HEK293 (cell line): ENCODE results near the gene MEIG1.

Source experiments
- FEZF1 ChIP-seq: fragments of 450-650 bp; formaldehyde crosslinking; IDR thresholded peaks from 2 replicates; pipeline ENCODE4 v1.5.1; 2016; ENCODE audit warnings: missing biosample characterization, missing genetic modification characterization
- MYNN ChIP-seq: fragments of 450-650 bp; formaldehyde crosslinking; IDR thresholded peaks from 2 replicates; pipeline ENCODE4 v1.5.1; 2016; ENCODE audit warnings: missing biosample characterization, missing genetic modification characterization, borderline replicate concordance
- ZBTB17 ChIP-seq: fragments of 450-650 bp; formaldehyde crosslinking; IDR thresholded peaks from 2 replicates; pipeline ENCODE4 v1.5.1; 2016; ENCODE audit warnings: missing biosample characterization, missing genetic modification characterization
- ZBTB20 ChIP-seq: fragments of 450-650 bp; formaldehyde crosslinking; IDR thresholded peaks from 2 replicates; pipeline ENCODE4 v1.5.1; 2016; ENCODE audit warnings: missing biosample characterization, missing genetic modification characterization
- ZBTB48 ChIP-seq: fragments of 450-650 bp; formaldehyde crosslinking; IDR thresholded peaks from 2 replicates; pipeline ENCODE4 v1.5.1; 2016; ENCODE audit warnings: missing biosample characterization, missing genetic modification characterization
- ZFHX2 ChIP-seq: fragments of 450-650 bp; formaldehyde crosslinking; conservative IDR thresholded peaks from 2 replicates; pipeline ENCODE4 v1.5.1; 2016; ENCODE audit warnings: missing biosample characterization, missing genetic modification characterization
- ZNF10 ChIP-seq: fragments of 450-650 bp; formaldehyde crosslinking; IDR thresholded peaks from 2 replicates; pipeline ENCODE4 v1.5.1; 2017; ENCODE audit warnings: missing biosample characterization, missing genetic modification characterization
- ZNF292 ChIP-seq: fragments of 450-650 bp; formaldehyde crosslinking; IDR thresholded peaks from 2 replicates; pipeline ENCODE4 v1.5.1; 2016; ENCODE audit warnings: low read depth, missing biosample characterization, missing genetic modification characterization, borderline replicate concordance
- ZNF426 ChIP-seq: fragments of 450-650 bp; formaldehyde crosslinking; IDR thresholded peaks from 2 replicates; pipeline ENCODE4 v1.5.1; 2017; ENCODE audit warnings: missing biosample characterization, missing genetic modification characterization, mild to moderate bottlenecking, inconsistent platforms, moderate library complexity
- ZNF768 ChIP-seq: fragments of 450-650 bp; formaldehyde crosslinking; IDR thresholded peaks from 2 replicates; pipeline ENCODE4 v1.5.1; 2018; ENCODE audit warnings: missing biosample characterization, mild to moderate bottlenecking, missing genetic modification characterization
- TF ChIP-seq, protein P1 (sequence below): fragments of 450-650 bp; formaldehyde crosslinking; IDR thresholded peaks from 2 replicates; pipeline ENCODE4 v1.5.1; 2016; ENCODE audit warnings: missing biosample characterization, missing genetic modification characterization
- TF ChIP-seq, protein P2 (sequence below): fragments of 450-650 bp; formaldehyde crosslinking; IDR thresholded peaks from 2 replicates; pipeline ENCODE4 v1.5.1; 2016; ENCODE audit warnings: missing biosample characterization, missing genetic modification characterization, borderline replicate concordance
- TF ChIP-seq, protein P3 (sequence below): fragments of 450-650 bp; formaldehyde crosslinking; IDR thresholded peaks from 2 replicates; pipeline ENCODE4 v1.5.1; 2017; ENCODE audit warnings: missing biosample characterization, missing genetic modification characterization
- TF ChIP-seq, protein P4 (sequence below): fragments of 450-650 bp; formaldehyde crosslinking; IDR thresholded peaks from 2 replicates; pipeline ENCODE4 v1.5.0; 2017; ENCODE audit warnings: missing biosample characterization, missing genetic modification characterization, borderline replicate concordance
- TF ChIP-seq, protein P5 (sequence below): fragments of 450-650 bp; formaldehyde crosslinking; IDR thresholded peaks from 2 replicates; pipeline ENCODE4 v1.5.1; 2016; ENCODE audit warnings: missing biosample characterization, missing genetic modification characterization
- TF ChIP-seq, protein P6 (sequence below): fragments of 450-650 bp; formaldehyde crosslinking; IDR thresholded peaks from 2 replicates; pipeline ENCODE4 v1.5.1; 2016; ENCODE audit warnings: missing biosample characterization, missing genetic modification characterization, low read depth
- TF ChIP-seq, protein P7 (sequence below): fragments of 450-650 bp; formaldehyde crosslinking; conservative IDR thresholded peaks from 2 replicates; pipeline ENCODE4 v1.5.1; 2016; ENCODE audit warnings: low read depth, missing biosample characterization, missing genetic modification characterization

The MEIG1 gene

DNA sequence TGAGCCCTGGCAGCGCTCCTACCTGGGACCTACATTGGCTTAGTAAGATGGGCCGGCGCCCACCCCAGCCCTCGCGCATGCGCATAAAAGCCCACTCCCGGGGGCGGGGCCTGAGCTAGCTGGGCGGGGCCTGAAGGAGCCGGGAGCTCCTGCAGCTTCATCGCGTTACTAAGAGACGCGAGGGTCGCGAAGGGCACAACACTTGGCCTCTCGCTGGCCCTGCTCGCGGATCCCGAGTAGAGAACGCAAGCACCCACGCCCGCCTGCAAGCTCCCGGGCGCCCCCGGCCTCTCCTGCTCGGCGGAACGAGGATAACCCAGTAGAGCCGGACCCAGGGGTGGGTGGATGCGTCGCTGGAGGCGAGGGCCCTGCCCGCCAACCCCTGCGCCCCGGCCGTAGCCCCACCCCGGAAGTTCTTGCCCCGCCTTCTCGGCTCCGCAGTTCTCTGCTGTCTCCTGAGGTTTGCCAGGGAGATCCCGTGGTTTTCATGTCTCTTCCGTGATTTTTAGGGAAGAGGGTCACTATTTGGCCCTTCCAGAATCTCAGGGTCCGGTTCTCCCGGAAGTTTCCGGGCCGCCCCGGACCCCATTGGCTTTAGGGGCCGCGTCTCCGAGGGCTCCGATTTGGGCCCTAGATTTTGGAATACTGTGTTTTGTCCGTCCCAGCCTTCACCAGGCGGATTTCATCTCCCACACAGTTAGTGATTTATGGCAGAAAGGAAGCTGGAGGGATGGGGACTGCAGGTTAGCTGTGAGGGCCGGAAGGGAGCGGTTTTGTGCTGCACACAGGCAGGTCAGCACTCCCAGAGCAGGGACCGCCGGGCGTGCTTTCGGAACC, at the start of gene MEIG1 (continued):
- TF ChIP-seq, protein P1, sequence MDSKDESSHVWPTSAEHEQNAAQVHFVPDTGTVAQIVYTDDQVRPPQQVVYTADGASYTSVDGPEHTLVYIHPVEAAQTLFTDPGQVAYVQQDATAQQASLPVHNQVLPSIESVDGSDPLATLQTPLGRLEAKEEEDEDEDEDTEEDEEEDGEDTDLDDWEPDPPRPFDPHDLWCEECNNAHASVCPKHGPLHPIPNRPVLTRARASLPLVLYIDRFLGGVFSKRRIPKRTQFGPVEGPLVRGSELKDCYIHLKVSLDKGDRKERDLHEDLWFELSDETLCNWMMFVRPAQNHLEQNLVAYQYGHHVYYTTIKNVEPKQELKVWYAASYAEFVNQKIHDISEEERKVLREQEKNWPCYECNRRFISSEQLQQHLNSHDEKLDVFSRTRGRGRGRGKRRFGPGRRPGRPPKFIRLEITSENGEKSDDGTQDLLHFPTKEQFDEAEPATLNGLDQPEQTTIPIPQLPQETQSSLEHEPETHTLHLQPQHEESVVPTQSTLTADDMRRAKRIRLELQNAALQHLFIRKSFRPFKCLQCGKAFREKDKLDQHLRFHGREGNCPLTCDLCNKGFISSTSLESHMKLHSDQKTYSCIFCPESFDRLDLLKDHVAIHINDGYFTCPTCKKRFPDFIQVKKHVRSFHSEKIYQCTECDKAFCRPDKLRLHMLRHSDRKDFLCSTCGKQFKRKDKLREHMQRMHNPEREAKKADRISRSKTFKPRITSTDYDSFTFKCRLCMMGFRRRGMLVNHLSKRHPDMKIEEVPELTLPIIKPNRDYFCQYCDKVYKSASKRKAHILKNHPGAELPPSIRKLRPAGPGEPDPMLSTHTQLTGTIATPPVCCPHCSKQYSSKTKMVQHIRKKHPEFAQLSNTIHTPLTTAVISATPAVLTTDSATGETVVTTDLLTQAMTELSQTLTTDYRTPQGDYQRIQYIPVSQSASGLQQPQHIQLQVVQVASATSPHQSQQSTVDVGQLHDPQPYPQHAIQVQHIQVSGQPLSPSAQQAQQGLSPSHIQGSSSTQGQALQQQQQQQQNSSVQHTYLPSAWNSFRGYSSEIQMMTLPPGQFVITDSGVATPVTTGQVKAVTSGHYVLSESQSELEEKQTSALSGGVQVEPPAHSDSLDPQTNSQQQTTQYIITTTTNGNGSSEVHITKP: peak; percentile 43; the same call in 1 of the 2 replicates
- TF ChIP-seq ZNF768 (tag by site-specific recombination) (no peak), ZBTB17 (tag by site-specific recombination) (peak; percentile 91), MYNN (no peak), ZNF426 (tag by site-specific recombination) (no peak), ZFHX2 (tag by site-specific recombination) (peak; percentile 84), ZBTB20 (tag by site-specific recombination) (peak; percentile 95), FEZF1 (tag by site-specific recombination) (no peak), ZNF292 (no peak), ZBTB48 (tag by site-specific recombination) (peak; percentile 94), ZNF10 (tag by site-specific recombination) (peak; percentile 60)
- TF ChIP-seq, protein P2, sequence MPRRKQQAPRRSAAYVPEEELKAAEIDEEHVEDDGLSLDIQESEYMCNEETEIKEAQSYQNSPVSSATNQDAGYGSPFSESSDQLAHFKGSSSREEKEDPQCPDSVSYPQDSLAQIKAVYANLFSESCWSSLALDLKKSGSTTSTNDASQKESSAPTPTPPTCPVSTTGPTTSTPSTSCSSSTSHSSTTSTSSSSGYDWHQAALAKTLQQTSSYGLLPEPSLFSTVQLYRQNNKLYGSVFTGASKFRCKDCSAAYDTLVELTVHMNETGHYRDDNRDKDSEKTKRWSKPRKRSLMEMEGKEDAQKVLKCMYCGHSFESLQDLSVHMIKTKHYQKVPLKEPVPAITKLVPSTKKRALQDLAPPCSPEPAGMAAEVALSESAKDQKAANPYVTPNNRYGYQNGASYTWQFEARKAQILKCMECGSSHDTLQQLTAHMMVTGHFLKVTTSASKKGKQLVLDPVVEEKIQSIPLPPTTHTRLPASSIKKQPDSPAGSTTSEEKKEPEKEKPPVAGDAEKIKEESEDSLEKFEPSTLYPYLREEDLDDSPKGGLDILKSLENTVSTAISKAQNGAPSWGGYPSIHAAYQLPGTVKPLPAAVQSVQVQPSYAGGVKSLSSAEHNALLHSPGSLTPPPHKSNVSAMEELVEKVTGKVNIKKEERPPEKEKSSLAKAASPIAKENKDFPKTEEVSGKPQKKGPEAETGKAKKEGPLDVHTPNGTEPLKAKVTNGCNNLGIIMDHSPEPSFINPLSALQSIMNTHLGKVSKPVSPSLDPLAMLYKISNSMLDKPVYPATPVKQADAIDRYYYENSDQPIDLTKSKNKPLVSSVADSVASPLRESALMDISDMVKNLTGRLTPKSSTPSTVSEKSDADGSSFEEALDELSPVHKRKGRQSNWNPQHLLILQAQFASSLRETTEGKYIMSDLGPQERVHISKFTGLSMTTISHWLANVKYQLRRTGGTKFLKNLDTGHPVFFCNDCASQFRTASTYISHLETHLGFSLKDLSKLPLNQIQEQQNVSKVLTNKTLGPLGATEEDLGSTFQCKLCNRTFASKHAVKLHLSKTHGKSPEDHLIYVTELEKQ: peak; percentile 50; the same call in 1 of the 2 replicates
- TF ChIP-seq, protein P3, sequence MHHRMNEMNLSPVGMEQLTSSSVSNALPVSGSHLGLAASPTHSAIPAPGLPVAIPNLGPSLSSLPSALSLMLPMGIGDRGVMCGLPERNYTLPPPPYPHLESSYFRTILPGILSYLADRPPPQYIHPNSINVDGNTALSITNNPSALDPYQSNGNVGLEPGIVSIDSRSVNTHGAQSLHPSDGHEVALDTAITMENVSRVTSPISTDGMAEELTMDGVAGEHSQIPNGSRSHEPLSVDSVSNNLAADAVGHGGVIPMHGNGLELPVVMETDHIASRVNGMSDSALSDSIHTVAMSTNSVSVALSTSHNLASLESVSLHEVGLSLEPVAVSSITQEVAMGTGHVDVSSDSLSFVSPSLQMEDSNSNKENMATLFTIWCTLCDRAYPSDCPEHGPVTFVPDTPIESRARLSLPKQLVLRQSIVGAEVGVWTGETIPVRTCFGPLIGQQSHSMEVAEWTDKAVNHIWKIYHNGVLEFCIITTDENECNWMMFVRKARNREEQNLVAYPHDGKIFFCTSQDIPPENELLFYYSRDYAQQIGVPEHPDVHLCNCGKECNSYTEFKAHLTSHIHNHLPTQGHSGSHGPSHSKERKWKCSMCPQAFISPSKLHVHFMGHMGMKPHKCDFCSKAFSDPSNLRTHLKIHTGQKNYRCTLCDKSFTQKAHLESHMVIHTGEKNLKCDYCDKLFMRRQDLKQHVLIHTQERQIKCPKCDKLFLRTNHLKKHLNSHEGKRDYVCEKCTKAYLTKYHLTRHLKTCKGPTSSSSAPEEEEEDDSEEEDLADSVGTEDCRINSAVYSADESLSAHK: 0 out of 2 replicates have a peak, but pooled peaks have one; percentile 16
- TF ChIP-seq, protein P4, sequence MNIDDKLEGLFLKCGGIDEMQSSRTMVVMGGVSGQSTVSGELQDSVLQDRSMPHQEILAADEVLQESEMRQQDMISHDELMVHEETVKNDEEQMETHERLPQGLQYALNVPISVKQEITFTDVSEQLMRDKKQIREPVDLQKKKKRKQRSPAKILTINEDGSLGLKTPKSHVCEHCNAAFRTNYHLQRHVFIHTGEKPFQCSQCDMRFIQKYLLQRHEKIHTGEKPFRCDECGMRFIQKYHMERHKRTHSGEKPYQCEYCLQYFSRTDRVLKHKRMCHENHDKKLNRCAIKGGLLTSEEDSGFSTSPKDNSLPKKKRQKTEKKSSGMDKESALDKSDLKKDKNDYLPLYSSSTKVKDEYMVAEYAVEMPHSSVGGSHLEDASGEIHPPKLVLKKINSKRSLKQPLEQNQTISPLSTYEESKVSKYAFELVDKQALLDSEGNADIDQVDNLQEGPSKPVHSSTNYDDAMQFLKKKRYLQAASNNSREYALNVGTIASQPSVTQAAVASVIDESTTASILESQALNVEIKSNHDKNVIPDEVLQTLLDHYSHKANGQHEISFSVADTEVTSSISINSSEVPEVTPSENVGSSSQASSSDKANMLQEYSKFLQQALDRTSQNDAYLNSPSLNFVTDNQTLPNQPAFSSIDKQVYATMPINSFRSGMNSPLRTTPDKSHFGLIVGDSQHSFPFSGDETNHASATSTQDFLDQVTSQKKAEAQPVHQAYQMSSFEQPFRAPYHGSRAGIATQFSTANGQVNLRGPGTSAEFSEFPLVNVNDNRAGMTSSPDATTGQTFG (tag by site-specific recombination): no peak
- TF ChIP-seq, protein P5, sequence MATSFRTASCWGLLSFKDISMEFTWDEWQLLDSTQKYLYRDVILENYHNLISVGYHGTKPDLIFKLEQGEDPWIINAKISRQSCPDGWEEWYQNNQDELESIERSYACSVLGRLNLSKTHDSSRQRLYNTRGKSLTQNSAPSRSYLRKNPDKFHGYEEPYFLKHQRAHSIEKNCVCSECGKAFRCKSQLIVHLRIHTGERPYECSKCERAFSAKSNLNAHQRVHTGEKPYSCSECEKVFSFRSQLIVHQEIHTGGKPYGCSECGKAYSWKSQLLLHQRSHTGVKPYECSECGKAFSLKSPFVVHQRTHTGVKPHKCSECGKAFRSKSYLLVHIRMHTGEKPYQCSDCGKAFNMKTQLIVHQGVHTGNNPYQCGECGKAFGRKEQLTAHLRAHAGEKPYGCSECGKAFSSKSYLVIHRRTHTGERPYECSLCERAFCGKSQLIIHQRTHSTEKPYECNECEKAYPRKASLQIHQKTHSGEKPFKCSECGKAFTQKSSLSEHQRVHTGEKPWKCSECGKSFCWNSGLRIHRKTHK (tag by site-specific recombination): no peak
- TF ChIP-seq, protein P6, sequence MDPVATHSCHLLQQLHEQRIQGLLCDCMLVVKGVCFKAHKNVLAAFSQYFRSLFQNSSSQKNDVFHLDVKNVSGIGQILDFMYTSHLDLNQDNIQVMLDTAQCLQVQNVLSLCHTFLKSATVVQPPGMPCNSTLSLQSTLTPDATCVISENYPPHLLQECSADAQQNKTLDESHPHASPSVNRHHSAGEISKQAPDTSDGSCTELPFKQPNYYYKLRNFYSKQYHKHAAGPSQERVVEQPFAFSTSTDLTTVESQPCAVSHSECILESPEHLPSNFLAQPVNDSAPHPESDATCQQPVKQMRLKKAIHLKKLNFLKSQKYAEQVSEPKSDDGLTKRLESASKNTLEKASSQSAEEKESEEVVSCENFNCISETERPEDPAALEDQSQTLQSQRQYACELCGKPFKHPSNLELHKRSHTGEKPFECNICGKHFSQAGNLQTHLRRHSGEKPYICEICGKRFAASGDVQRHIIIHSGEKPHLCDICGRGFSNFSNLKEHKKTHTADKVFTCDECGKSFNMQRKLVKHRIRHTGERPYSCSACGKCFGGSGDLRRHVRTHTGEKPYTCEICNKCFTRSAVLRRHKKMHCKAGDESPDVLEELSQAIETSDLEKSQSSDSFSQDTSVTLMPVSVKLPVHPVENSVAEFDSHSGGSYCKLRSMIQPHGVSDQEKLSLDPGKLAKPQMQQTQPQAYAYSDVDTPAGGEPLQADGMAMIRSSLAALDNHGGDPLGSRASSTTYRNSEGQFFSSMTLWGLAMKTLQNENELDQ (tag by site-specific recombination): no peak
- TF ChIP-seq, protein P7, sequence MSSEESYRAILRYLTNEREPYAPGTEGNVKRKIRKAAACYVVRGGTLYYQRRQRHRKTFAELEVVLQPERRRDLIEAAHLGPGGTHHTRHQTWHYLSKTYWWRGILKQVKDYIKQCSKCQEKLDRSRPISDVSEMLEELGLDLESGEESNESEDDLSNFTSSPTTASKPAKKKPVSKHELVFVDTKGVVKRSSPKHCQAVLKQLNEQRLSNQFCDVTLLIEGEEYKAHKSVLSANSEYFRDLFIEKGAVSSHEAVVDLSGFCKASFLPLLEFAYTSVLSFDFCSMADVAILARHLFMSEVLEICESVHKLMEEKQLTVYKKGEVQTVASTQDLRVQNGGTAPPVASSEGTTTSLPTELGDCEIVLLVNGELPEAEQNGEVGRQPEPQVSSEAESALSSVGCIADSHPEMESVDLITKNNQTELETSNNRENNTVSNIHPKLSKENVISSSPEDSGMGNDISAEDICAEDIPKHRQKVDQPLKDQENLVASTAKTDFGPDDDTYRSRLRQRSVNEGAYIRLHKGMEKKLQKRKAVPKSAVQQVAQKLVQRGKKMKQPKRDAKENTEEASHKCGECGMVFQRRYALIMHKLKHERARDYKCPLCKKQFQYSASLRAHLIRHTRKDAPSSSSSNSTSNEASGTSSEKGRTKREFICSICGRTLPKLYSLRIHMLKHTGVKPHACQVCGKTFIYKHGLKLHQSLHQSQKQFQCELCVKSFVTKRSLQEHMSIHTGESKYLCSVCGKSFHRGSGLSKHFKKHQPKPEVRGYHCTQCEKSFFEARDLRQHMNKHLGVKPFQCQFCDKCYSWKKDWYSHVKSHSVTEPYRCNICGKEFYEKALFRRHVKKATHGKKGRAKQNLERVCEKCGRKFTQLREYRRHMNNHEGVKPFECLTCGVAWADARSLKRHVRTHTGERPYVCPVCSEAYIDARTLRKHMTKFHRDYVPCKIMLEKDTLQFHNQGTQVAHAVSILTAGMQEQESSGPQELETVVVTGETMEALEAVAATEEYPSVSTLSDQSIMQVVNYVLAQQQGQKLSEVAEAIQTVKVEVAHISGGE: peak; percentile 99
